ENCODE measurements around the gene CLTC.

- no peak for TF ChIP-seq CTCF (IDR thresholded peaks at IDR 0.05)
- TF ChIP-seq EZH2 (IDR thresholded peaks at IDR 0.05): no peak
- no peak for TF ChIP-seq EZH2phosphoT487 (IDR thresholded peaks at IDR 0.05)
These were observed 46.5 kb downstream of the CLTC start for GRCh38 chr17:59666235-59666634.

All from neural progenitor cell (in vitro differentiated cells).